IMR-90 (cell line): ENCODE data around the gene SEZ6L. TPM values are rescaled to one million over a fixed set of nuclear protein-coding genes. Genes with fewer than 3 reads are reported as not detected.

ENCODE experiments used
- ATAC-seq: fragments of 200-7000 bp; cut with Tn5 transposase; 2 replicates; pipeline ENCODE4 v1.9.1; 2020; ENCODE audit warnings: low read depth, mild to moderate bottlenecking, moderate library complexity
- BruUV-seq: library from RNA; stranded (reverse); fragments of 400-500 nt; replicated peaks from 2 replicates; lab custom pipeline; 2021; lab: Mats Ljungman, UMichigan
- CTCF ChIA-PET: fragments of 300-600 bp; formaldehyde crosslinking; extraction: SDS; loops from one replicate; lab custom pipeline; 2021; ENCODE audit warnings: antibody characterized with exemption; lab: Yijun Ruan, JAX
- POLR2A ChIA-PET: fragments of 300-600 bp; sonication (Branson Sonifier 250); formaldehyde crosslinking; loops from one replicate; lab custom pipeline; 2022; ENCODE audit warnings: antibody characterized with exemption; ENCODE audit not compliant: unreplicated experiment; lab: Charles Lee
- DNase-seq: peaks from one replicate; pipeline ENCODE4 v3.0.0; 2013
- H2AFZ ChIP-seq: replicated peaks from 2 replicates; pipeline ENCODE3; 2013; ENCODE audit warnings: low read length, mild to moderate bottlenecking; ENCODE audit not compliant: poor library complexity
- H2AK5ac ChIP-seq: 2 replicates; pipeline ENCODE4 v1.6.1; 2013; ENCODE audit warnings: low read depth, low read length, inconsistent platforms
- H2AK9ac ChIP-seq: replicated peaks from 2 replicates; pipeline ENCODE3; 2013; ENCODE audit warnings: mild to moderate bottlenecking, low read depth, low read length, moderate library complexity; ENCODE audit not compliant: poor library complexity
- H2BK120ac ChIP-seq: 2 replicates; pipeline ENCODE4 v1.6.1; 2013; ENCODE audit warnings: low read depth, low read length, inconsistent platforms
- H2BK15ac ChIP-seq: 3 replicates; pipeline ENCODE4 v1.6.1; 2013; ENCODE audit warnings: low read depth, low read length, inconsistent platforms
- H2BK20ac ChIP-seq: 2 replicates; pipeline ENCODE4 v1.6.1; 2013; ENCODE audit warnings: low read depth, mild to moderate bottlenecking, inconsistent platforms, low read length, moderate library complexity
- H2BK5ac ChIP-seq: 2 replicates; pipeline ENCODE4 v1.6.1; 2013; ENCODE audit warnings: mild to moderate bottlenecking, low read depth, low read length, inconsistent platforms; ENCODE audit not compliant: poor library complexity, severe bottlenecking
- H3K14ac ChIP-seq: replicated peaks from 2 replicates; pipeline ENCODE4 v1.6.1; 2013; ENCODE audit warnings: low read depth, low read length, inconsistent platforms
- H3K18ac ChIP-seq: 2 replicates; pipeline ENCODE4 v1.6.1; 2013; ENCODE audit warnings: low read depth, low read length, control low read depth
- H3K23ac ChIP-seq: 2 replicates; pipeline ENCODE4 v1.6.1; 2013; ENCODE audit warnings: low read depth, low read length, inconsistent platforms
- H3K27ac ChIP-seq: 2 replicates; pipeline ENCODE4 v1.5.1; 2013; ENCODE audit warnings: mild to moderate bottlenecking, control low read depth, low read length; ENCODE audit not compliant: insufficient read depth
- H3K27me3 ChIP-seq: 2 replicates; pipeline ENCODE4 v1.6.1; 2013; ENCODE audit warnings: low read length; ENCODE audit not compliant: control insufficient read depth, insufficient read depth
- H3K36me3 ChIP-seq: 2 replicates; pipeline ENCODE4 v1.6.1; 2013; ENCODE audit warnings: low read length, mixed read lengths; ENCODE audit not compliant: control insufficient read depth, insufficient read depth
- H3K4ac ChIP-seq: 2 replicates; pipeline ENCODE4 v1.6.1; 2013; ENCODE audit warnings: low read depth, low read length, inconsistent platforms
- H3K4me1 ChIP-seq: 2 replicates; pipeline ENCODE4 v1.6.1; 2013; ENCODE audit warnings: low read length, mixed read lengths; ENCODE audit not compliant: control insufficient read depth, insufficient read depth
- H3K4me2 ChIP-seq: 2 replicates; pipeline ENCODE4 v1.6.1; 2013; ENCODE audit warnings: low read depth, mild to moderate bottlenecking, control low read depth, low read length, moderate library complexity
- H3K4me3 ChIP-seq: 2 replicates; pipeline ENCODE4 v1.5.1; 2013; ENCODE audit warnings: low read depth, mild to moderate bottlenecking, control low read depth, low read length, moderate library complexity; ENCODE audit not compliant: insufficient read depth
- H3K56ac ChIP-seq: 2 replicates; pipeline ENCODE4 v1.6.1; 2013; ENCODE audit warnings: low read length, inconsistent platforms; ENCODE audit not compliant: insufficient read depth; ENCODE audit errors: extremely low read depth
- H3K79me1 ChIP-seq, 2 experiments: 2 replicates each; pipeline ENCODE4 v1.6.1; 2013; ENCODE audit warnings: low read length in 2 of 2, inconsistent platforms in 1 of 2, low read depth in 1 of 2
- H3K9ac ChIP-seq: 2 replicates; pipeline ENCODE4 v1.6.1; 2013; ENCODE audit warnings: low read depth, low read length, control low read depth
- H3K9me1 ChIP-seq: 2 replicates; pipeline ENCODE4 v1.6.1; 2013; ENCODE audit warnings: low read length, inconsistent platforms; ENCODE audit not compliant: insufficient read depth
- H3K9me3 ChIP-seq: 2 replicates; pipeline ENCODE4 v1.6.1; 2013; ENCODE audit warnings: low read length; ENCODE audit not compliant: control insufficient read depth, insufficient read depth
- H4K20me1 ChIP-seq: 2 replicates; pipeline ENCODE4 v1.6.1; 2013; ENCODE audit warnings: low read length, inconsistent platforms; ENCODE audit not compliant: insufficient read depth
- H4K5ac ChIP-seq: 2 replicates; pipeline ENCODE4 v1.6.1; 2013; ENCODE audit warnings: mild to moderate bottlenecking, low read depth, low read length, control low read depth
- H4K8ac ChIP-seq, 2 experiments: 2 replicates each; pipeline ENCODE4 v1.6.1; 2013; ENCODE audit warnings: low read depth in 2 of 2, low read length in 2 of 2, control low read depth in 1 of 2, inconsistent platforms in 1 of 2
- H4K91ac ChIP-seq: 2 replicates; pipeline ENCODE4 v1.6.1; 2013; ENCODE audit warnings: low read depth, low read length, inconsistent platforms; ENCODE audit not compliant: insufficient read depth
- CHD1 ChIP-seq: IDR thresholded peaks from 2 replicates; pipeline ENCODE4 v1.6.1; 2012; ENCODE audit warnings: low read depth, low read length, improper control_type of control experiment
- MAFK ChIP-seq: IDR thresholded peaks from 2 replicates; pipeline ENCODE4 v1.6.1; 2012; ENCODE audit warnings: low read depth, low read length, improper control_type of control experiment
- MAZ ChIP-seq: IDR thresholded peaks from 2 replicates; pipeline ENCODE4 v1.6.1; 2012; ENCODE audit warnings: low read depth, mild to moderate bottlenecking, low read length, improper control_type of control experiment, moderate library complexity, borderline replicate concordance
- MXI1 ChIP-seq: IDR thresholded peaks from 2 replicates; pipeline ENCODE4 v1.6.1; 2012; ENCODE audit warnings: low read depth, mild to moderate bottlenecking, low read length, moderate library complexity, borderline replicate concordance
- NFE2L2 ChIP-seq: fragments of 150-350 bp; IDR thresholded peaks from 2 replicates; pipeline ENCODE4 v1.6.1; 2016; ENCODE audit warnings: low read depth, mild to moderate bottlenecking, low read length
- POLR2A ChIP-seq: IDR thresholded peaks from 2 replicates; pipeline ENCODE4 v1.6.1; 2012; ENCODE audit warnings: mild to moderate bottlenecking, low read depth, low read length
- RAD21 ChIP-seq: IDR thresholded peaks from 2 replicates; pipeline ENCODE4 v1.6.1; 2012; ENCODE audit warnings: low read length, improper control_type of control experiment
- RCOR1 ChIP-seq: IDR thresholded peaks from 2 replicates; pipeline ENCODE4 v1.6.1; 2012; ENCODE audit warnings: mild to moderate bottlenecking, low read length, improper control_type of control experiment; ENCODE audit not compliant: insufficient replicate concordance
- WGBS, 2 experiments: methylation state at CpG; one replicate each; pipeline versions ENCODE4 v1.1.5 to v1.1.7; 2013; ENCODE audit warnings: missing lambda C conversion rate in 2 of 2; ENCODE audit not compliant: insufficient read length in 1 of 2; ENCODE audit errors: extremely low coverage in 2 of 2; 5-methylcytosine and 5-hydroxymethylcytosine counted together
- dilution Hi-C: fragments of 300-500 bp; cut with HindIII; formaldehyde crosslinking; loops from one replicate; pipeline ENCODE4 v1.14.3; 2018; ENCODE audit warnings: low sequenced_read_pairs; ENCODE audit not compliant: unreplicated experiment
- in situ Hi-C: fragments of 300-500 bp; cut with MboI; formaldehyde crosslinking; loops from 3 replicates; pipeline ENCODE4 v1.14.3; 2019; ENCODE audit warnings: low sequenced_read_pairs, inconsistent platforms, mixed read lengths
- intact Hi-C: fragments of 100-400 bp; cut with micrococcal nuclease; formaldehyde crosslinking; loops from 2 replicates; pipeline ENCODE4 v1.10.0; 2022
- polyA plus RNA-seq, 3 experiments: library from polyadenylated mRNA; depleted of rRNA; stranded (reverse); fragments of >200 nt; gene quantifications; 2 replicates each; pipeline ENCODE4 v1.2.3, GENCODE V29; 2012; ENCODE audit warnings: low replicate concordance in 1 of 3
- total RNA-seq: library from RNA; depleted of rRNA; stranded (reverse); fragments of >200 nt; gene quantifications from 2 replicates; pipeline ENCODE4 v1.2.3, GENCODE V29; 2012
- TF ChIP-seq, protein P1 (sequence below): conservative IDR thresholded peaks from 2 replicates; pipeline ENCODE4 v1.5.1; 2012; ENCODE audit warnings: mild to moderate bottlenecking, low read depth, low read length, improper control_type of control experiment
- TF ChIP-seq, protein P2 (sequence below): fragments of 150-350 bp; IDR thresholded peaks from 2 replicates; pipeline ENCODE4 v1.6.1; 2017; ENCODE audit warnings: mild to moderate bottlenecking, antibody characterized with exemption, low read length, low read depth
- TF ChIP-seq, protein P3 (sequence below): fragments of 150-350 bp; IDR thresholded peaks from 2 replicates; pipeline ENCODE4 v1.6.1; 2016; ENCODE audit warnings: low read depth, mild to moderate bottlenecking, low read length, moderate library complexity, borderline replicate concordance

SEZ6L gene
- total and polyA plus RNA-seq, 2 of the 4 experiments (the other 2 are of a cell fraction), result not detected

DNA sequence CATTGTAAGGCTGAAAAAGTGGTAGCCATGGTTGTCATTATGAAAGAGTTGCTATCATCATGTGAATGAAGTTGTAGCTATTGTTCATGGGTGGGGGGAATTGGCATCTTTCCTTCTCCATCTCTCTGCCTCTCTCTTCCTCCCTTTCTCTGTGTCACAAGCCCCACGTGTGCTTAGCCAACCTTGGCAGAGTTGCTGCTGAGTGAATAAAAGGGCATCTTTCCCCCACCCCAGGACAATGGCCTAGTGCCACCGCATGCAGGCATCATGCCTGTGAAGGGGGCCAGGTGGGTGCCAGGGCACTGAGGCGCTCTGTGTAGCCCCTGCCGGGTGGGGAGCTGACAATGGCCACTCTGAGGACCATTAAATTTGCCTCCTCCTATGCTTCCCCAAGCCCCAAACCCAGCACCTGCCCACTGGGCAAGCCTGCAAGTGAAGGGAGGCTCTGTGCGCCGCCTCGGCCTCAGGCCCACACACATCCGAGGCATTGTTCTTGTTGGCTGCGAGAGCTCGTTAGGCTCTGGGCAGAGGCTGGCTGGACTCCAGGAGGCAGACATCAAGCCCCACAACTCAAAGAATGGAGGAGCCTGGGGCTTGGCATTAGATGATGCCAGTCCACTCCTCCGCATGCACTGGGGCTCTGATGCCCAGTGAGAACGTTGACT is 103.9 kb downstream of the SEZ6L start:
- no TSS peak for BruUV-seq
- Histone ChIP-seq H3K27me3 (no peaks in the 10 kb centered on the region), H3K18ac (no peak overlapping the region), H2AK5ac (no peak overlapping the region), H4K5ac (no peak overlapping the region), H3K9me1 (no peaks in the 10 kb centered on the region), H4K91ac (no peak overlapping the region), H3K14ac (no peak overlapping the region), H3K4ac (no peak overlapping the region), H3K79me1 (no peaks in the 10 kb centered on the region), H2AFZ (no peak overlapping the region), H2AK9ac (no peak overlapping the region), H3K4me3 (no peak overlapping the region), H2BK15ac (no peak overlapping the region), H3K36me3 (no peaks in the 10 kb centered on the region), H2BK5ac (no peak overlapping the region), H3K23ac (no peak overlapping the region), H3K4me1 (no peaks in the 10 kb centered on the region), H2BK120ac (no peak overlapping the region), H3K4me2 (no peak overlapping the region), H3K9me3 (no peaks in the 10 kb centered on the region), H2BK20ac (no peak overlapping the region), H4K20me1 (no peaks in the 10 kb centered on the region), H3K27ac (no peak overlapping the region), H3K9ac (no peak overlapping the region), H4K8ac (no peak overlapping the region), H3K56ac (no peak overlapping the region)
- ChIA-PET POLR2A (no interaction called here), CTCF (no interaction called here)
- intact Hi-C loops (no loop called here), dilution Hi-C loops (no loop called here), in situ Hi-C loops (no loop called here)
- no CpG with 5 or more reads among the region's 12 CpGs for WGBS, 2 experiments
- ATAC-seq (no peak), DNase-seq (no peak)
- TF ChIP-seq RCOR1 (no peak), NFE2L2 (no peak), RAD21 (no peak), MXI1 (no peak), POLR2A (no peak), CHD1 (no peak), MAFK (no peak), MAZ (no peak)
- TF ChIP-seq, protein P1, sequence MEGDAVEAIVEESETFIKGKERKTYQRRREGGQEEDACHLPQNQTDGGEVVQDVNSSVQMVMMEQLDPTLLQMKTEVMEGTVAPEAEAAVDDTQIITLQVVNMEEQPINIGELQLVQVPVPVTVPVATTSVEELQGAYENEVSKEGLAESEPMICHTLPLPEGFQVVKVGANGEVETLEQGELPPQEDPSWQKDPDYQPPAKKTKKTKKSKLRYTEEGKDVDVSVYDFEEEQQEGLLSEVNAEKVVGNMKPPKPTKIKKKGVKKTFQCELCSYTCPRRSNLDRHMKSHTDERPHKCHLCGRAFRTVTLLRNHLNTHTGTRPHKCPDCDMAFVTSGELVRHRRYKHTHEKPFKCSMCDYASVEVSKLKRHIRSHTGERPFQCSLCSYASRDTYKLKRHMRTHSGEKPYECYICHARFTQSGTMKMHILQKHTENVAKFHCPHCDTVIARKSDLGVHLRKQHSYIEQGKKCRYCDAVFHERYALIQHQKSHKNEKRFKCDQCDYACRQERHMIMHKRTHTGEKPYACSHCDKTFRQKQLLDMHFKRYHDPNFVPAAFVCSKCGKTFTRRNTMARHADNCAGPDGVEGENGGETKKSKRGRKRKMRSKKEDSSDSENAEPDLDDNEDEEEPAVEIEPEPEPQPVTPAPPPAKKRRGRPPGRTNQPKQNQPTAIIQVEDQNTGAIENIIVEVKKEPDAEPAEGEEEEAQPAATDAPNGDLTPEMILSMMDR, result no peak
- TF ChIP-seq, protein P2, sequence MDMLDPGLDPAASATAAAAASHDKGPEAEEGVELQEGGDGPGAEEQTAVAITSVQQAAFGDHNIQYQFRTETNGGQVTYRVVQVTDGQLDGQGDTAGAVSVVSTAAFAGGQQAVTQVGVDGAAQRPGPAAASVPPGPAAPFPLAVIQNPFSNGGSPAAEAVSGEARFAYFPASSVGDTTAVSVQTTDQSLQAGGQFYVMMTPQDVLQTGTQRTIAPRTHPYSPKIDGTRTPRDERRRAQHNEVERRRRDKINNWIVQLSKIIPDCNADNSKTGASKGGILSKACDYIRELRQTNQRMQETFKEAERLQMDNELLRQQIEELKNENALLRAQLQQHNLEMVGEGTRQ, result no peak
- TF ChIP-seq, protein P3, sequence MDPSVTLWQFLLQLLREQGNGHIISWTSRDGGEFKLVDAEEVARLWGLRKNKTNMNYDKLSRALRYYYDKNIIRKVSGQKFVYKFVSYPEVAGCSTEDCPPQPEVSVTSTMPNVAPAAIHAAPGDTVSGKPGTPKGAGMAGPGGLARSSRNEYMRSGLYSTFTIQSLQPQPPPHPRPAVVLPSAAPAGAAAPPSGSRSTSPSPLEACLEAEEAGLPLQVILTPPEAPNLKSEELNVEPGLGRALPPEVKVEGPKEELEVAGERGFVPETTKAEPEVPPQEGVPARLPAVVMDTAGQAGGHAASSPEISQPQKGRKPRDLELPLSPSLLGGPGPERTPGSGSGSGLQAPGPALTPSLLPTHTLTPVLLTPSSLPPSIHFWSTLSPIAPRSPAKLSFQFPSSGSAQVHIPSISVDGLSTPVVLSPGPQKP, result no peak
